Measurements from ENCODE around the gene ALKBH5.

DNA sequence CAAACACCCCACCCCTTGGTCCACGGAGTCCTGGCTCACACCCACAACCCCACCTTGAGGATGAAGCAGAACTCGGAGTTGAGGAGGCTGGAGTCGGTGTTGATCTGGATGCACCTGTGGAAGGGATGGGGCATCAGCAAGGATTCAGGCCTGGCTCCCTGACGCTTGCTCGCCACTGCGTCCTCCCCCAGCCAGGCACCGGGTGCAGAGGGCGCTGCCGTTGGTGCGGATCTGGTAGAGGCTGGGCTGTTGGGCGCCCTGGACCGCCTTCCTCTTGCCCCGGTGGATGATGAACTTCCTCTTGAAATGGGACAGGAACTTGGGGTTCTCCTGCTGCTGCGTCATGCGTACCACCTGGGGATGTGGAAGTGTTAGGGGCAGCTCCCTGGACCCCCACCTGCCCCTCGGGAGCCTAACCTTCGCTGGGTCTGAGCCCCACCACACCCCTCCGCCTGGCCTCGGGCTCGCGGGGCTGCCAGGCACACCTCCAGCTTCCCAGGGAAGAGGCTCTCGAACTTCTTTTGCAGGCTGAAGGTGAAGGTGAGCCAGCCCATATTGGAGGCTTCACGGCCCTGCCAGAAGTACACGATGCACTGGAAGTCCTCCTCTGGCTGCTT, 62.6 kb downstream of the ALKBH5 start:
- TF ChIP-seq, protein P1, sequence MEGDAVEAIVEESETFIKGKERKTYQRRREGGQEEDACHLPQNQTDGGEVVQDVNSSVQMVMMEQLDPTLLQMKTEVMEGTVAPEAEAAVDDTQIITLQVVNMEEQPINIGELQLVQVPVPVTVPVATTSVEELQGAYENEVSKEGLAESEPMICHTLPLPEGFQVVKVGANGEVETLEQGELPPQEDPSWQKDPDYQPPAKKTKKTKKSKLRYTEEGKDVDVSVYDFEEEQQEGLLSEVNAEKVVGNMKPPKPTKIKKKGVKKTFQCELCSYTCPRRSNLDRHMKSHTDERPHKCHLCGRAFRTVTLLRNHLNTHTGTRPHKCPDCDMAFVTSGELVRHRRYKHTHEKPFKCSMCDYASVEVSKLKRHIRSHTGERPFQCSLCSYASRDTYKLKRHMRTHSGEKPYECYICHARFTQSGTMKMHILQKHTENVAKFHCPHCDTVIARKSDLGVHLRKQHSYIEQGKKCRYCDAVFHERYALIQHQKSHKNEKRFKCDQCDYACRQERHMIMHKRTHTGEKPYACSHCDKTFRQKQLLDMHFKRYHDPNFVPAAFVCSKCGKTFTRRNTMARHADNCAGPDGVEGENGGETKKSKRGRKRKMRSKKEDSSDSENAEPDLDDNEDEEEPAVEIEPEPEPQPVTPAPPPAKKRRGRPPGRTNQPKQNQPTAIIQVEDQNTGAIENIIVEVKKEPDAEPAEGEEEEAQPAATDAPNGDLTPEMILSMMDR (IDR thresholded peaks at IDR 0.05; ENCODE audit: insufficient read depth, low read depth, low read length), result no peak
- TF ChIP-seq EZH2 (IDR thresholded peaks at IDR 0.05; ENCODE audit: insufficient read depth, low read length), result no peak
